Measurements from ENCODE around the gene C1orf35.

C1orf35 gene

DNA sequence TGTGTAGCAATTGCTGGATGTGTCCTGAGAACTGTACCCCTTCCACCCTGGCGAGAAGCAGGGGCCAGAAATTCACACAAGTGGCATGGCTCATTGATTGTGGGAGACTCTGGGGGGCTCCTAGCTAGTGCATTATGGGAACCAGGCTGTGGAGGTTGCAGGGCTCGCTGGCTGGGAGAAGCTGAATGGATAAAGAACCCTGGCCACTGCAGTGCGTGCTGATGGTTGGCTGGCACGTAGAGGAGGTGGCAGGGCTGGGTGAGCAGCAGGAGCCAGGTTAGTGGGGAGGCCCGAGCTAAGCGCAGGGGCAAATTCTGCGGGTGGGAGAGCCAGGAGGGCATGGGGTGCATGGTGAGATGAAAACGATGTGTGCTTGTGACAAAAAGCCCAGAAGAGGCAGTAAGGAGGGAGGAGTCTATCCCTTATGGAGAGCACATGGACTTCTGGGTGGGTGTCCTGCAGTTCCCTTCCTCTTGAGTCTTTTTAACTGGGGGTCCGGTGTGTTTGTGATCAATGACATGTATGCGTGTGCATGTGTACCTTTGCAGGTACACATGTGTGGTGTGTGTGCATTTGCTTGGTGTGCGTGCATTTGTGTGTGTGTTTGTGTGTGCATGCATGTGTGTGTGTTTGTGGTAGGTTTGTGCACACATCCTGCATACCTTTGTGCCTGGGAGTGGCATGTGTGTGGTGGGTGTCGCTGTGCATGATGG lies 40.5 kb upstream of the C1orf35 start:
- TF ChIP-seq POLR2A (IDR thresholded peaks at IDR 0.05; ENCODE audit: extremely low read depth, insufficient read length) (no peak), MYC (IDR thresholded peaks at IDR 0.05; ENCODE audit: low read depth, low read length) (no peak)
- TF ChIP-seq, protein P1, sequence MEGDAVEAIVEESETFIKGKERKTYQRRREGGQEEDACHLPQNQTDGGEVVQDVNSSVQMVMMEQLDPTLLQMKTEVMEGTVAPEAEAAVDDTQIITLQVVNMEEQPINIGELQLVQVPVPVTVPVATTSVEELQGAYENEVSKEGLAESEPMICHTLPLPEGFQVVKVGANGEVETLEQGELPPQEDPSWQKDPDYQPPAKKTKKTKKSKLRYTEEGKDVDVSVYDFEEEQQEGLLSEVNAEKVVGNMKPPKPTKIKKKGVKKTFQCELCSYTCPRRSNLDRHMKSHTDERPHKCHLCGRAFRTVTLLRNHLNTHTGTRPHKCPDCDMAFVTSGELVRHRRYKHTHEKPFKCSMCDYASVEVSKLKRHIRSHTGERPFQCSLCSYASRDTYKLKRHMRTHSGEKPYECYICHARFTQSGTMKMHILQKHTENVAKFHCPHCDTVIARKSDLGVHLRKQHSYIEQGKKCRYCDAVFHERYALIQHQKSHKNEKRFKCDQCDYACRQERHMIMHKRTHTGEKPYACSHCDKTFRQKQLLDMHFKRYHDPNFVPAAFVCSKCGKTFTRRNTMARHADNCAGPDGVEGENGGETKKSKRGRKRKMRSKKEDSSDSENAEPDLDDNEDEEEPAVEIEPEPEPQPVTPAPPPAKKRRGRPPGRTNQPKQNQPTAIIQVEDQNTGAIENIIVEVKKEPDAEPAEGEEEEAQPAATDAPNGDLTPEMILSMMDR (IDR thresholded peaks at IDR 0.05; ENCODE audit: low read depth, low read length), result no peak
- TF ChIP-seq, protein P2, sequence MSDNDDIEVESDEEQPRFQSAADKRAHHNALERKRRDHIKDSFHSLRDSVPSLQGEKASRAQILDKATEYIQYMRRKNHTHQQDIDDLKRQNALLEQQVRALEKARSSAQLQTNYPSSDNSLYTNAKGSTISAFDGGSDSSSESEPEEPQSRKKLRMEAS (IDR thresholded peaks at IDR 0.05; ENCODE audit: low read depth, low read length), result no peak
- DNase-seq (ENCODE audit: low read depth), result no peak
- H3K4me3 ChIP-seq (ENCODE audit: low read depth, low read length), result no peak overlapping the region

DNA sequence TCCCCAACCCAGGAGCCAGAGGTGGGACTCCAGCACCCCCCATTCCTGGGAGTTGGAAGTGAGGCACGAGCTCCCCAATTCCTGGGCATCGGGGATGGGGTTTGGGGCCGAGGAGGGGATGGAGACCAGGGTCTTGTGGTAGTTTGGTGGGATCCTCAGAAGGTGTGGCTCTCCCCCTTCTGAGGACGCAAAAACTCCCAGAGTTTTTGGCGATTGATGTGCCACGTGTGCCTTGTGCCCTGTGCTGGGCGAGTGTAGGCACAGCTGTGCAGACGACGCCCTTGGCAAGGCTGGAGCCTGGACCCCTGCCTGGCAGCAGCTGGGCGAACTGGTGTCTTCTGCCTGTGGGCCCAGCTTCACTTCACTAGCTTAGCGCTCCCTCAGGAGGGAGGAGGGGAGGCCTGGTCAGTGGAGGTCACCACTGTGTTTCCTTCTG lies 39.6 kb upstream of the C1orf35 start:
- no peak for DNase-seq (ENCODE audit: low read depth)
- H3K4me3 ChIP-seq (ENCODE audit: low read depth, low read length), result no peak overlapping the region
- no peak for TF ChIP-seq POLR2A (IDR thresholded peaks at IDR 0.05; ENCODE audit: extremely low read depth, insufficient read length)
- TF ChIP-seq, protein P1 (IDR thresholded peaks at IDR 0.05; ENCODE audit: low read depth, low read length), result no peak
- TF ChIP-seq, protein P2 (IDR thresholded peaks at IDR 0.05; ENCODE audit: low read depth, low read length), result no peak
- TF ChIP-seq MYC (IDR thresholded peaks at IDR 0.05; ENCODE audit: low read depth, low read length), result no peak

DNA sequence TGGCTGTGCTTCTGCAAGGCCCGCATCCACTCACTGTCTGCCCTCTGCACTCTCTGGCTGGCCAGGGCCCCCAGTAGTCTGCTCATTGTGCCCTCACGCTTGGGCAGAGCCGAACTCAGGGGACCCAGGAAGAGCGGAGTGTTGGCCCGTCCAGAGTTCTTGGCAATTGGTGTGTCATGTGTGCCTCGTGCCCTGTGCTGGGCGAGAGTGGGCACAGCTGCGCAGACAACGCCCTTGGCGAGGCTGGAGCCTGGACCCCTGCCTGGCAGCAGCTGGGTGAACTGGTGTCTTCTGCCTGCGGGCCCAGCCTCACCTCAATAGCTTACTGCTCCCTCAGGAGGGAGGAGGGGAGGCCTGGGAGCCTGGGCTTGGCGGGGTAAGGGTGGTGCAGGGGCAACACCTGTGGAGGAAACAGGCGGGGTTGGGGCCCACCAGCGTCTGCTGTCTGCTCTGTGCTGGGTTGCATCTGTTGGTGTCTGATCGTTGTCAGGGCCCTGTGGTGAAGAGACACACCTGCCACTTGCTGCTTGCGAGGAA lies 39.1 kb upstream of the C1orf35 start:
- no peak overlapping the region for H3K4me3 ChIP-seq (ENCODE audit: low read depth, low read length)
- DNase-seq (ENCODE audit: low read depth), result no peak
- TF ChIP-seq MYC (IDR thresholded peaks at IDR 0.05; ENCODE audit: low read depth, low read length), result no peak
- TF ChIP-seq, protein P2 (IDR thresholded peaks at IDR 0.05; ENCODE audit: low read depth, low read length), result no peak
- TF ChIP-seq, protein P1 (IDR thresholded peaks at IDR 0.05; ENCODE audit: low read depth, low read length), result no peak
- no peak for TF ChIP-seq POLR2A (IDR thresholded peaks at IDR 0.05; ENCODE audit: extremely low read depth, insufficient read length)

DNA sequence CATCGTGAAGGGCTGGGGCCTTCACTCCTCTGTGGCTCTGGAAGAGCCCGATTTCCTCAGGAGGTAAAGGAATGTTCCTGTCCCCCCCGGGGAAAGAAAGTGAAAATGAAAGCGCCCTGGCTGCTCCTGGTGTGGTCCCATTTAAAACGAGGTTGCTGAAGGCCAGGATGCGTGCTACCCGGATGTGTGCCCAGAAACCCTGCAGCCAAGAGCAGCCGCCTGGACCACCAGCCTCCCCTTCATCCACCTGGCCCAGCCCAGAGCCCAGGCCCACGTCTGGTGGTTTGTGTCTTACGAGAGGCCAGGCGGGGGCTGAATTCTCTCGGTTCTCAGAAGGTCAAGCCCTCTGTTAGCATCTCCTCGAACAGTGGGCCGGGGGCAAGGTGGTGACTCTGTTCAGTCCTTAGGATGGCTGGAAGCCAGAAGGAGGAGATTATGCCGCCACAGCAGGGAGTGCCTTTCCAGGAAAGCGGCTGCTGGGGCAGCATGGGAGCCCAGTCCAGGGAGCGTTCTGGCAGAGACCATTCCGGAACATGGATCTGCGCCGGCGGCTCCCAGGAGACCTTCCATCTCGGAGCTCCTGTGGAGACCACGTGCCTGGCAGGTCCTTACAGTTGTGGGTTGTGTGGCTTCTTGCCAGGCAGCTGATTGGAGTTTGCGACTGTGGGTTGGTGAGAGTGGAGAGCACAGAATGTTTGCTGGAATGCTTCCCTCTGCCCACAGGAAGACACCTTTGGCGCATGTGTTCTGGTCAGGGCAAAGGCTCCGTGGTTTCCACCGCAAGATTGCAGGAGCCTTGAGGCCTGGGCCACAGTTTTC lies 38.3 kb upstream of the C1orf35 start:
- H3K4me3 ChIP-seq (ENCODE audit: low read depth, low read length), result peak overlapping the region; percentile 85
- DNase-seq (ENCODE audit: low read depth), result no peak
- TF ChIP-seq, protein P2 (IDR thresholded peaks at IDR 0.05; ENCODE audit: low read depth, low read length), result no peak
- no peak for TF ChIP-seq MYC (IDR thresholded peaks at IDR 0.05; ENCODE audit: low read depth, low read length)
- TF ChIP-seq, protein P1 (IDR thresholded peaks at IDR 0.05; ENCODE audit: low read depth, low read length), result no peak
- no peak for TF ChIP-seq POLR2A (IDR thresholded peaks at IDR 0.05; ENCODE audit: extremely low read depth, insufficient read length)

DNA sequence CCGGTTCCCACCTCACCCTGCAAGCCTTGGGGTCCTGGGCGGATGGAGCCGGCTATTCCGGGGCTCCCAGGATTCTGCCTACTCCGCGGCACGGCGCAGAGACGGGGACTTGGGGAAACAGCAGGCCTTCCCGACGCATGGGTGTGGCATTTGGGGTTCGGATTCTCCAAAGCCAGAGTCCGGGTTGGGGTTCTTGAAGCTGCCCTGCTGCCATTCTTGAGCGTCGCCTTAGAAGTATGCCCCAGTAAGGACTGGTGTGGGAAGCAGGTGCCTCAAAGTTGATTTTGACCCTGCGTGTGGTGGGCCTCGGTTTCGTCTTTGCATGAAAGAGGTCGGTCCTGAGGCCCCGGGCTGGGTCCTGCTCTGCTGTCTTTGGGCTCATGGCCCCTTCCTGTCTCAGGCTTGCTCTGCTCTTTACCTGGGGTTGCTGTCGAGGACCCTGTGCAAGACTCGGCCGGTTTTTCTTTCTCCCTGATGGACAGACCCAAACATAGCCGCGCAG lies 37.6 kb upstream of the C1orf35 start:
- DNase-seq (ENCODE audit: low read depth), result no peak
- peak overlapping the region; percentile 85 for H3K4me3 ChIP-seq (ENCODE audit: low read depth, low read length)
- no peak for TF ChIP-seq MYC (IDR thresholded peaks at IDR 0.05; ENCODE audit: low read depth, low read length)
- no peak for TF ChIP-seq POLR2A (IDR thresholded peaks at IDR 0.05; ENCODE audit: extremely low read depth, insufficient read length)
- TF ChIP-seq, protein P1 (IDR thresholded peaks at IDR 0.05; ENCODE audit: low read depth, low read length), result no peak
- TF ChIP-seq, protein P2 (IDR thresholded peaks at IDR 0.05; ENCODE audit: low read depth, low read length), result no peak

All from NB4 (cell line).